HL-60 (cell line): ENCODE measurements around the gene BICDL2.

Source experiments
- CTCF ChIP-seq: IDR thresholded peaks from one replicate; pipeline ENCODE4 v1.5.1; 2011; ENCODE audit warnings: low read length, control low read depth, inconsistent platforms; ENCODE audit not compliant: insufficient read depth
- GABPA ChIP-seq: IDR thresholded peaks from 2 replicates; pipeline ENCODE4 v1.6.1; 2012; ENCODE audit warnings: low read depth
- POLR2AphosphoS5 ChIP-seq: IDR thresholded peaks from 2 replicates; pipeline ENCODE4 v1.6.1; 2012; ENCODE audit warnings: low read depth
- REST ChIP-seq: IDR thresholded peaks from 2 replicates; pipeline ENCODE4 v1.6.1; 2012; ENCODE audit warnings: low read depth; ENCODE audit not compliant: insufficient replicate concordance

GRCh38 chr16:3020247-3020603 is 16.5 kb downstream of the BICDL2 start, which contains the start of gene TNFRSF12A:
- TF ChIP-seq CTCF (no peak), POLR2AphosphoS5 (peak; percentile 66; the same call in 1 of the 2 replicates), REST (no peak), GABPA (no peak)
